ENCODE measurements around the gene C11orf16.

Gene C11orf16

GRCh38 chr11:8911029-8911823 lies 21.5 kb downstream of the C11orf16 start, which contains the start of gene AKIP1 (continued):
- TF ChIP-seq ZNF266 (tag by site-specific recombination; IDR thresholded peaks at IDR 0.05; ENCODE audit: low read depth) (no peak), KLF7 (tag by site-specific recombination; IDR thresholded peaks at IDR 0.05; ENCODE audit: borderline replicate concordance) (no peak), ZNF544 (tag by site-specific recombination; IDR thresholded peaks at IDR 0.05) (no peak), GLI2 (tag by site-specific recombination; IDR thresholded peaks at IDR 0.05; ENCODE audit: borderline replicate concordance, low read depth) (no peak), ZFP3 (tag by site-specific recombination; IDR thresholded peaks at IDR 0.05; ENCODE audit: low read depth) (no peak), ZNF324 (tag by site-specific recombination; IDR thresholded peaks at IDR 0.05) (peak; percentile 24; the same call in 1 of the 2 replicates), ZNF560 (tag by site-specific recombination; IDR thresholded peaks at IDR 0.05; ENCODE audit: borderline replicate concordance) (no peak), ZBTB6 (tag by site-specific recombination; IDR thresholded peaks at IDR 0.05) (peak; percentile 67; the same call in 1 of the 2 replicates), GLIS1 (tag by site-specific recombination; IDR thresholded peaks at IDR 0.05) (peak; percentile 78), ZNF585B (tag by site-specific recombination; IDR thresholded peaks at IDR 0.05) (no peak), ZNF791 (tag by site-specific recombination; IDR thresholded peaks at IDR 0.05) (no peak), ZNF416 (tag by site-specific recombination; IDR thresholded peaks at IDR 0.05) (no peak), GFI1B (tag by site-specific recombination; IDR thresholded peaks at IDR 0.05) (no peak), ZNF701 (tag by site-specific recombination; IDR thresholded peaks at IDR 0.05) (no peak), ZIC2 (tag by site-specific recombination; IDR thresholded peaks at IDR 0.05) (peak; percentile 89), SP3 (tag by site-specific recombination; IDR thresholded peaks at IDR 0.05) (peak; percentile 59), ZNF670 (tag by site-specific recombination; IDR thresholded peaks at IDR 0.05; ENCODE audit: low read depth) (no peak), KLF10 (tag by site-specific recombination; IDR thresholded peaks at IDR 0.05) (no peak), ZNF514 (tag by site-specific recombination; IDR thresholded peaks at IDR 0.05) (no peak), ZNF610 (tag by site-specific recombination; IDR thresholded peaks at IDR 0.05; ENCODE audit: borderline replicate concordance) (no peak), IKZF3 (tag by site-specific recombination; IDR thresholded peaks at IDR 0.05) (peak; percentile 99), ZNF133 (tag by site-specific recombination; IDR thresholded peaks at IDR 0.05) (no peak), ZFP69B (tag by site-specific recombination; IDR thresholded peaks at IDR 0.05) (no peak), ZNF398 (tag by site-specific recombination; IDR thresholded peaks at IDR 0.05) (peak; percentile 84), HIC1 (tag by site-specific recombination; IDR thresholded peaks at IDR 0.05) (no peak; the same call in 1 of the 2 replicates), KLF17 (tag by site-specific recombination; IDR thresholded peaks at IDR 0.05) (peak; percentile 64; the same call in 1 of the 2 replicates), ZNF214 (tag by site-specific recombination; IDR thresholded peaks at IDR 0.05; ENCODE audit: borderline replicate concordance) (no peak), ZNF571 (tag by site-specific recombination; IDR thresholded peaks at IDR 0.05) (no peak), ZXDB (tag by site-specific recombination; IDR thresholded peaks at IDR 0.05) (peak; percentile 97), ZNF488 (tag by site-specific recombination; IDR thresholded peaks at IDR 0.05) (no peak), ZNF366 (tag by site-specific recombination; conservative IDR thresholded peaks at IDR 0.05) (peak; percentile 75), ZNF341 (tag by site-specific recombination; IDR thresholded peaks at IDR 0.05; ENCODE audit: low read depth) (peak; percentile 99), ZNF24 (tag by site-specific recombination; IDR thresholded peaks at IDR 0.05) (0 out of 2 replicates have a peak, but pooled peaks have one; percentile 29), ZNF350 (tag by site-specific recombination; IDR thresholded peaks at IDR 0.05) (no peak), ZNF596 (tag by site-specific recombination; IDR thresholded peaks at IDR 0.05) (no peak)

All from HEK293 (cell line).